GM12875 (cell line): ENCODE data around the gene CADPS2.

Experiments used
- H3K4me3 ChIP-seq: one replicate; pipeline ENCODE4 v1.5.1; 2011; ENCODE audit warnings: low read depth, low read length, control low read depth
- CTCF ChIP-seq: IDR thresholded peaks from 2 replicates; pipeline ENCODE4 v1.5.1; 2011; ENCODE audit warnings: low read depth, mild to moderate bottlenecking, control low read depth, inconsistent platforms, low read length, moderate library complexity, borderline replicate concordance; ENCODE audit not compliant: insufficient read depth

The CADPS2 gene

GRCh38 chr7:122626785-122627184, 259.5 kb downstream of the CADPS2 start:
- TF ChIP-seq CTCF = no peak
- H3K4me3 ChIP-seq = no peak overlapping the region

DNA sequence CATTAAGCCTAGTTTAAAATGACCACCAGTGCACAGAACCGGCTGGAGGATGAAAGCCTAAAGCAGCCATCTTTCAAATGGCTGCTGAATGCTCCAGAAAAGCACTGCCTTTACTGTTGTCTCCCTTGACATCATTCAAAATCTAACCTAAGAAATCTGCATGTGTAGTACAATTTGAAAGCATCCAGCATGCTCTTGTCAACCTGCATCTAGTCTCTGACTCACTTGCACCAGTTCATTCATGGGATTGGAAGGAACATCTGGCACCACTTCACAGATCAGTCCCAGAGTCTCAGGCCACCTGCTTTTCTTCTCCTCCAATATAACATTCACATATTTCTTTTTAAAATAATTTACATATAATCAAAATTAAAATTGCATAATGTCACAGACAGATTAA, 263.6 kb downstream of the CADPS2 start:
- TF ChIP-seq CTCF = no peak
- no peak overlapping the region for H3K4me3 ChIP-seq

GRCh38 chr7:122619664-122620063, 266.6 kb downstream of the CADPS2 start:
- H3K4me3 ChIP-seq = no peak overlapping the region
- no peak for TF ChIP-seq CTCF

GRCh38 chr7:122618585-122619189, 267.6 kb downstream of the CADPS2 start:
- TF ChIP-seq CTCF = no peak

GRCh38 chr7:122616951-122617350, 269.3 kb downstream of the CADPS2 start:
- no peak overlapping the region for H3K4me3 ChIP-seq
- no peak for TF ChIP-seq CTCF

More at GRCh38 chr7:122618585-122619189, 267.6 kb downstream of the CADPS2 start:
- H3K4me3 ChIP-seq = no peak overlapping the region

DNA sequence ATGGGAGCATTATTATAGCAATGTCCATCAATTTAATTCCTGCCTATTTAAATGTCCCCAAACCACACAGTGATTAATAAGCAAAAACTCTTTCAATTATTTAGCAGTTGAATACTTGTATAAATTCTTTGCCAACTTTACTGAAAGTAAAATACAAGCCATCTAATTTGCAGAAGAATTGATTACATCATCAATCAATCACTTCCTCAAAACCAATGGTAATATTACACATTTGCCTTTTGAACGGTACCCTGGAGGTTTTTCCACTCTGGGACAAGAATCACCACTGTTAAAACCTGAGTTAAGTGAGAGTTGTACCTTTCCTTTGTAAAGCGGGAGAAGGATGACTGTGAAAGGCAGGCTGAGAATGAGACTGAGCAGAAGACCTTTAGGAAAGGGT, 280.3 kb downstream of the CADPS2 start:
- TF ChIP-seq CTCF = no peak
- H3K4me3 ChIP-seq = no peak overlapping the region

DNA sequence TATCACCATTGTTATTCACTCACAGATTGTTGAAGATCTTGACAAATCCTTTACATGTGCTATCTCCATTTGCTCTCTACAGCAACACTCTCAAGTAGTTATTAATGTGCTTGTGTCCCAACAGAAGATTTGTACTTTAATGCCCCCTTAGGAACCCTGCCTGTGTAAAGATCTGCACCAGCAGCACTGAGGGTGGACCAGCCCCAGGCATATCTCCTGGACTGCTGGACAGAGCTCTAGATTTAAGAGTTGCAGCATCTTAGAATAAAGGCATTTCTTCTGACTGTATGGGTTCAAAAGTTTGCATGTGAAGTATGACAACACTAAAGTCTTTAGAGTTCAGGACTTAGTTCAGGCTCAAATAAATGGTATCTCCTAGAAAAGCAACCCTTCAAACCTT, 282.0 kb downstream of the CADPS2 start:
- TF ChIP-seq CTCF = no peak
- no peak overlapping the region for H3K4me3 ChIP-seq
